ENCODE measurements around the gene ANO9.

The ANO9 gene

GRCh38 chr11:371051-371450, 70.8 kb downstream of the ANO9 start:
- Histone ChIP-seq H3F3A (ENCODE audit: insufficient read depth, low read length) (no peaks in the 10 kb centered on the region), H3K27ac (ENCODE audit: low read length) (no peak overlapping the region), H3K9me3 (replicated peaks; ENCODE audit: insufficient read depth, low read length) (no peaks in the 10 kb centered on the region), H3K4me3 (ENCODE audit: low read length) (no peak overlapping the region), H3K4me1 (ENCODE audit: low read length) (no peaks in the 10 kb centered on the region), H3K9me2 (replicated peaks; ENCODE audit: insufficient read depth, low read length) (no peaks in the 10 kb centered on the region), H3K4me2 (ENCODE audit: low read depth, low read length) (no peak overlapping the region), H3K27me3 (replicated peaks; ENCODE audit: insufficient read depth, low read length) (peaks cover 67% of the 10 kb centered on the region), H4K20me1 (ENCODE audit: insufficient read depth, low read length) (no peaks in the 10 kb centered on the region), H3K9ac (ENCODE audit: low read length) (no peak overlapping the region), H3K79me2 (ENCODE audit: low read length) (no peaks in the 10 kb centered on the region), H3K36me3 (replicated peaks; ENCODE audit: insufficient read depth, low read length) (no peaks in the 10 kb centered on the region), H2AFZ (ENCODE audit: low read length) (no peak overlapping the region)
- DNase-seq: no peak
- TF ChIP-seq EZH2phosphoT487 (IDR thresholded peaks at IDR 0.05; ENCODE audit: low read length): no peak
- no peak for TF ChIP-seq EZH2 (optimal IDR thresholded peaks at IDR 0.05; ENCODE audit: low read depth, low read length)
- TF ChIP-seq CTCF (IDR thresholded peaks at IDR 0.05; ENCODE audit: low read length): no peak

DNA sequence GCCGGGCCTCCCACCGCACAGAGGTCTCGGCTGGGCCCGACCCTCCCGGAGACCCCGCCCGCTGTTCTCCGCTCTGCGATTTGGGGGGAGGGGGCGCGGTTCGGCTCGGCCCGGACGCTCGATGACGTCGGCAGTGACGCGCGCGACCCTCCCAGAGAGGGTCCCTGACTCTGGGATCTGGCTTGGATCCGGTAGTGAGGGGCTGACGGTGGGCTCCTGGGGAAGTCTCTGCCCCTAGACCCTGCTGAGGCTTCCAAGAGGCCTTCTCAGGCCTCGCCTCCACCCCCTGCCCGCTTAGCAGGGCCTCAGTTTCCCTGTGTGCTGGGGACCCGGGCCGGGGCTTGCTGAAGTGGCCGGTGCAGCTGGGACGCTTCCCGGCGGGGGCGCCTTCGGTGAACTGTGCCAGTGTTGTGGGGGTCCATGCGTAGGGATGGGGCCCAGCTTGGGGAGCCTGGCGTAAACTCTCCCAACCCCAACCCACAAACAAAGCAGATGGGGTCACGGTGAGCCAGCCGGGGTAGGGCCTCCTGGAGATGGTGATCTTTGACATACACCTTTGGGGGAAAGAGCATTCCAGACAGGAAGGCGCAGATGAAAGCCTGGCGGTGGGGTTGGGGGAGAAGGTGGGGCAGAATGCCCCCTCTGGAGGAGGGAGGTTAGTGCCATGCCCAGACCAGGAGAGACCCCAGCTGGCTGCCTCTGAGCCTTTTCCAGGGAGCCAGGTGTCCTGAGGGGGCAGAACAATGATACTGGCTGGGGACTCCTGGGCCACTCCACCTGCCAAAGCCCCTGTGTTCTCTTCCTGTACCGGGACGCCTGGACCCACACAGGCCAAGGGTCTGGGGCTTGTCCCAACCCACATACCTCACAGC, 71.5 kb downstream of the ANO9 start:
- H3K27me3 ChIP-seq (replicated peaks; ENCODE audit: insufficient read depth, low read length): peaks cover 74% of the 10 kb centered on the region
- no peaks in the 10 kb centered on the region for H4K20me1 ChIP-seq (ENCODE audit: insufficient read depth, low read length)
- H3F3A ChIP-seq (ENCODE audit: insufficient read depth, low read length): no peaks in the 10 kb centered on the region
- no peak overlapping the region for H3K27ac ChIP-seq (ENCODE audit: low read length)
- no peak for TF ChIP-seq EZH2 (optimal IDR thresholded peaks at IDR 0.05; ENCODE audit: low read depth, low read length)
- TF ChIP-seq CTCF (IDR thresholded peaks at IDR 0.05; ENCODE audit: low read length): no peak
- no peak for TF ChIP-seq EZH2phosphoT487 (IDR thresholded peaks at IDR 0.05; ENCODE audit: low read length)
- no peaks in the 10 kb centered on the region for H3K79me2 ChIP-seq (ENCODE audit: low read length)
- DNase-seq: no peak
- no peak overlapping the region for H3K9ac ChIP-seq (ENCODE audit: low read length)
- no peaks in the 10 kb centered on the region for H3K9me2 ChIP-seq (replicated peaks; ENCODE audit: insufficient read depth, low read length)
- H3K4me1 ChIP-seq (ENCODE audit: low read length): no peaks in the 10 kb centered on the region
- H3K36me3 ChIP-seq (replicated peaks; ENCODE audit: insufficient read depth, low read length): no peaks in the 10 kb centered on the region
- H2AFZ ChIP-seq (ENCODE audit: low read length): no peak overlapping the region
- no peak overlapping the region for H3K4me2 ChIP-seq (ENCODE audit: low read depth, low read length)
- no peaks in the 10 kb centered on the region for H3K9me3 ChIP-seq (replicated peaks; ENCODE audit: insufficient read depth, low read length)
- H3K4me3 ChIP-seq (ENCODE audit: low read length): no peak overlapping the region

GRCh38 chr11:369336-370018, 72.3 kb downstream of the ANO9 start, which contains the start of gene B4GALNT4:
Gene B4GALNT4, plus strand, starts transcription at chr11:369499. Its CDS starts 305 bp downstream, at chr11:369804.
- no peaks in the 10 kb centered on the region for H3K9me2 ChIP-seq (replicated peaks; ENCODE audit: insufficient read depth, low read length)
- no peaks in the 10 kb centered on the region for H4K20me1 ChIP-seq (ENCODE audit: insufficient read depth, low read length)
- no peak within 1 kb of the TSS for H2AFZ ChIP-seq (ENCODE audit: low read length)
- H3K27ac ChIP-seq (ENCODE audit: low read length): no peak within 1 kb of the TSS
- no peaks in the 10 kb centered on the region for H3F3A ChIP-seq (ENCODE audit: insufficient read depth, low read length)
- H3K4me1 ChIP-seq (ENCODE audit: low read length): no peaks in the 10 kb centered on the region
- H3K9ac ChIP-seq (ENCODE audit: low read length): no peak within 1 kb of the TSS
- H3K4me3 ChIP-seq (ENCODE audit: low read length): no peak within 1 kb of the TSS
- H3K27me3 ChIP-seq (replicated peaks; ENCODE audit: insufficient read depth, low read length): peaks cover 82% of the 10 kb centered on the region
- no peak for DNase-seq
- H3K4me2 ChIP-seq (ENCODE audit: low read depth, low read length): no peak within 1 kb of the TSS
- H3K79me2 ChIP-seq (ENCODE audit: low read length): no peaks in the 10 kb centered on the region
- H3K36me3 ChIP-seq (replicated peaks; ENCODE audit: insufficient read depth, low read length): no peaks in the 10 kb centered on the region
- H3K9me3 ChIP-seq (replicated peaks; ENCODE audit: insufficient read depth, low read length): no peaks in the 10 kb centered on the region
- TF ChIP-seq CTCF (IDR thresholded peaks at IDR 0.05; ENCODE audit: low read length): no peak
- no peak for TF ChIP-seq EZH2phosphoT487 (IDR thresholded peaks at IDR 0.05; ENCODE audit: low read length)
- TF ChIP-seq EZH2 (optimal IDR thresholded peaks at IDR 0.05; ENCODE audit: low read depth, low read length): no peak
